ENCODE measurements around the gene AUTS2. TPM values are rescaled to one million over a fixed set of nuclear protein-coding genes. Genes with fewer than 3 reads are reported as not detected.
A peak's percentile ranks its signal among the peaks of the same experiment; 100 is the strongest.

AUTS2 gene
- total and polyA plus RNA-seq, 2 donors (not counting 1 experiment from before 2014, with no cell fraction given), result 0.60 to 9.1 TPM

GRCh38 chr7:70384891-70385290 lies 786.6 kb downstream of the AUTS2 start:
- Histone ChIP-seq H3K79me2 (ENCODE audit: control insufficient read depth, insufficient read depth, low read length) (no peaks in the 10 kb centered on the region), H3K27ac (ENCODE audit: insufficient read depth, low read length) (no peak overlapping the region), H3K4me2 (ENCODE audit: extremely low read depth, insufficient read depth, low read length) (no peak overlapping the region), H3K4me3 (replicated peaks in 1 of 4; ENCODE audit: control extremely low read depth in 1 of 4, insufficient read depth in 1 of 4, low read depth in 3 of 4, low read length in 4 of 4) (no peak overlapping the region), H3K27me3 (ENCODE audit: control insufficient read depth, insufficient read depth, low read length) (no peaks in the 10 kb centered on the region), H3K4me1 (ENCODE audit: control insufficient read depth, extremely low read depth, insufficient read depth, low read length) (peaks cover 2% of the 10 kb centered on the region), H2AFZ (ENCODE audit: low read length) (no peak overlapping the region), H3K9ac (ENCODE audit: insufficient read depth, low read length) (no peak overlapping the region), H4K20me1 (ENCODE audit: control insufficient read depth, extremely low read depth, insufficient read depth, low read length) (no peaks in the 10 kb centered on the region), H3K36me3 (ENCODE audit: control insufficient read depth, insufficient read depth, low read length) (no peaks in the 10 kb centered on the region), H3K9me3 (ENCODE audit: control insufficient read depth, insufficient read depth, low read depth, low read length) (no peaks in the 10 kb centered on the region)
- DNase-seq (ENCODE audit: low read depth in 2 of 2), result peak; percentile 31 to 94
- TF ChIP-seq CTCF (conservative IDR thresholded peaks at IDR 0.05 in 1 of 2, IDR thresholded peaks at IDR 0.05 in 1 of 2; ENCODE audit: low read depth in 1 of 2, low read length in 2 of 2) (no peak), EZH2 (IDR thresholded peaks at IDR 0.05; ENCODE audit: low read length, missing control alignments) (no peak)

DNA sequence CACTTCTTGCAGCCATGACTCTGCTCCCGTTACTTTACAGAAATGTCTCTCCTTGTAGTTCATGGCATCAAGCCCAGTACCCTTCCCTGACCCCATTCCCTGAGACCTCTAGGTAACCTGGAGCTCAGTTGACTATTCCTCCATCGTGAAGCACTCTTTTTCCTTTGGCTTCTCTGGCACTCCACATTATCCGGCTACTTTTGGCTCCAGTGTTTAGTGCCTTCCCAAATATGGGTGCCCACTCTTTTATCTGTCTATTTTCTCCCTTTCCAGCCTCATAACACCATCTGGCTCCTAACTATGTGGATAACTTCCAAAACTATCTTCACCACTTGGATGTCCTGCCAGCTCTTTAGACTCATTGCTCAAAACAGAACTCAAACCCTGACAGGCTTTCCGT lies 788.9 kb downstream of the AUTS2 start:
- Histone ChIP-seq H3K4me2 (ENCODE audit: extremely low read depth, insufficient read depth, low read length) (no peak overlapping the region), H4K20me1 (ENCODE audit: control insufficient read depth, extremely low read depth, insufficient read depth, low read length) (no peaks in the 10 kb centered on the region), H3K4me3 (replicated peaks in 1 of 4; ENCODE audit: control extremely low read depth in 1 of 4, insufficient read depth in 1 of 4, low read depth in 3 of 4, low read length in 4 of 4) (no peak overlapping the region), H3K27ac (ENCODE audit: insufficient read depth, low read length) (no peak overlapping the region), H3K79me2 (ENCODE audit: control insufficient read depth, insufficient read depth, low read length) (no peaks in the 10 kb centered on the region), H3K9me3 (ENCODE audit: control insufficient read depth, insufficient read depth, low read depth, low read length) (no peaks in the 10 kb centered on the region), H3K4me1 (ENCODE audit: control insufficient read depth, extremely low read depth, insufficient read depth, low read length) (peaks cover 2% of the 10 kb centered on the region), H3K27me3 (ENCODE audit: control insufficient read depth, insufficient read depth, low read length) (no peaks in the 10 kb centered on the region), H2AFZ (ENCODE audit: low read length) (no peak overlapping the region), H3K9ac (ENCODE audit: insufficient read depth, low read length) (no peak overlapping the region), H3K36me3 (ENCODE audit: control insufficient read depth, insufficient read depth, low read length) (no peaks in the 10 kb centered on the region)
- TF ChIP-seq EZH2 (IDR thresholded peaks at IDR 0.05; ENCODE audit: low read length, missing control alignments), result no peak
- DNase-seq (ENCODE audit: low read depth in 2 of 2), result peak in 1 of 2 donors; percentile 6

- Histone ChIP-seq H3K27ac (ENCODE audit: insufficient read depth, low read length) (no peak overlapping the region), H3K4me2 (ENCODE audit: extremely low read depth, insufficient read depth, low read length) (no peak overlapping the region)
- peak in 1 of 2 donors; percentile 58 for DNase-seq (ENCODE audit: low read depth in 2 of 2)
Measured at GRCh38 chr7:70389531-70390151, 791.4 kb downstream of the AUTS2 start.

More at GRCh38 chr7:70389531-70390151, 791.4 kb downstream of the AUTS2 start:
- no peak for TF ChIP-seq EZH2 (IDR thresholded peaks at IDR 0.05; ENCODE audit: low read length, missing control alignments)
- TF ChIP-seq CTCF (conservative IDR thresholded peaks at IDR 0.05 in 1 of 2, IDR thresholded peaks at IDR 0.05 in 1 of 2; ENCODE audit: low read depth in 1 of 2, low read length in 2 of 2), result no peak
- Histone ChIP-seq H3K9ac (ENCODE audit: insufficient read depth, low read length) (no peak overlapping the region), H3K36me3 (ENCODE audit: control insufficient read depth, insufficient read depth, low read length) (no peaks in the 10 kb centered on the region), H3K27me3 (ENCODE audit: control insufficient read depth, insufficient read depth, low read length) (no peaks in the 10 kb centered on the region), H4K20me1 (ENCODE audit: control insufficient read depth, extremely low read depth, insufficient read depth, low read length) (no peaks in the 10 kb centered on the region), H2AFZ (ENCODE audit: low read length) (no peak overlapping the region), H3K4me1 (ENCODE audit: control insufficient read depth, extremely low read depth, insufficient read depth, low read length) (peaks cover 2% of the 10 kb centered on the region), H3K79me2 (ENCODE audit: control insufficient read depth, insufficient read depth, low read length) (no peaks in the 10 kb centered on the region), H3K9me3 (ENCODE audit: control insufficient read depth, insufficient read depth, low read depth, low read length) (no peaks in the 10 kb centered on the region), H3K4me3 (replicated peaks in 1 of 4; ENCODE audit: control extremely low read depth in 1 of 4, insufficient read depth in 1 of 4, low read depth in 3 of 4, low read length in 4 of 4) (no peak overlapping the region)
